Peyer's patch (tissue), 4 donors: ENCODE measurements around the gene FOXR1. TPM values are rescaled to one million over a fixed set of nuclear protein-coding genes. Genes with fewer than 3 reads are reported as not detected.

Experiments used
- DNase-seq, 3 donors: peaks; one replicate each; pipeline ENCODE4 v3.0.0-alpha.2; 2017 to 2019
- H3K27ac ChIP-seq, 4 donors: fragments of 200-600 bp; sonication (generic); one replicate each; pipeline ENCODE4 v1.5.1; 2016 to 2019
- H3K27me3 ChIP-seq, 2 donors: fragments of 200-600 bp; sonication (generic); one replicate each; pipeline ENCODE4 v1.5.1; 2019
- H3K36me3 ChIP-seq, 3 donors: fragments of 200-600 bp; sonication (generic); one replicate each; pipeline ENCODE4 v1.5.1; 2016 to 2019
- H3K4me1 ChIP-seq, 4 donors: fragments of 200-600 bp; sonication (generic); one replicate each; pipeline ENCODE4 v1.5.1; 2016 to 2019
- H3K4me3 ChIP-seq, 4 donors: fragments of 200-600 bp; sonication (generic); 1 replicate in 3 of 4; 2 replicates in 1 of 4; pipeline ENCODE4 v1.5.1; 2016 to 2019; ENCODE audit warnings: mild to moderate bottlenecking in 1 of 4
- H3K9me3 ChIP-seq, 4 donors: fragments of 200-600 bp; sonication (generic); one replicate each; pipeline ENCODE4 v1.5.1; 2016 to 2019; ENCODE audit warnings: mild to moderate bottlenecking in 1 of 4
- POLR2A ChIP-seq, 2 donors: fragments of 450-650 bp; IDR thresholded peaks; one replicate each; pipeline ENCODE4 v1.5.1; 2017; ENCODE audit warnings: antibody characterized with exemption in 2 of 2, mild to moderate bottlenecking in 2 of 2, moderate library complexity in 2 of 2
- small RNA-seq, 2 donors: library from RNA; depleted of rRNA; stranded (forward); fragments of <200 nt; gene quantifications; one replicate each; pipeline ENCODE3, GENCODE V24; 2016
- total RNA-seq, 4 donors: library from RNA; depleted of rRNA; stranded (reverse); fragments of >200 nt; gene quantifications; one replicate each; pipeline ENCODE4 v1.1.0, GENCODE V29; 2016
- TF ChIP-seq, protein P1 (sequence below), 6 experiments: fragments of 450-650 bp in 4 of 6; fragments of 200-600 bp in 2 of 6; sonication (generic) in 1 of 6; IDR thresholded peaks; one replicate each; pipeline ENCODE4 v1.5.1; 2017 to 2019; ENCODE audit warnings: antibody characterized with exemption in 6 of 6, mild to moderate bottlenecking in 3 of 6, moderate library complexity in 1 of 6

FOXR1 gene
- total RNA-seq, 4 donors from 2014 or later, result not detected

GRCh38 chr11:119030029-119030328 is 58.4 kb downstream of the FOXR1 start:
- Histone ChIP-seq H3K9me3 (no peaks in the 10 kb centered on the region), H3K36me3 (peaks cover 0 to 20% (median 0%) of the 10 kb centered on the region in 3 donors), H3K27ac (peak overlapping the region; percentile 86 to 93 (median 88)), H3K4me1 (peaks cover 0 to 38% (median 4%) of the 10 kb centered on the region in 4 donors), H3K27me3 (no peaks in the 10 kb centered on the region), H3K4me3 (peak overlapping the region; percentile 68 to 81 (median 74))
- TF ChIP-seq, protein P1, sequence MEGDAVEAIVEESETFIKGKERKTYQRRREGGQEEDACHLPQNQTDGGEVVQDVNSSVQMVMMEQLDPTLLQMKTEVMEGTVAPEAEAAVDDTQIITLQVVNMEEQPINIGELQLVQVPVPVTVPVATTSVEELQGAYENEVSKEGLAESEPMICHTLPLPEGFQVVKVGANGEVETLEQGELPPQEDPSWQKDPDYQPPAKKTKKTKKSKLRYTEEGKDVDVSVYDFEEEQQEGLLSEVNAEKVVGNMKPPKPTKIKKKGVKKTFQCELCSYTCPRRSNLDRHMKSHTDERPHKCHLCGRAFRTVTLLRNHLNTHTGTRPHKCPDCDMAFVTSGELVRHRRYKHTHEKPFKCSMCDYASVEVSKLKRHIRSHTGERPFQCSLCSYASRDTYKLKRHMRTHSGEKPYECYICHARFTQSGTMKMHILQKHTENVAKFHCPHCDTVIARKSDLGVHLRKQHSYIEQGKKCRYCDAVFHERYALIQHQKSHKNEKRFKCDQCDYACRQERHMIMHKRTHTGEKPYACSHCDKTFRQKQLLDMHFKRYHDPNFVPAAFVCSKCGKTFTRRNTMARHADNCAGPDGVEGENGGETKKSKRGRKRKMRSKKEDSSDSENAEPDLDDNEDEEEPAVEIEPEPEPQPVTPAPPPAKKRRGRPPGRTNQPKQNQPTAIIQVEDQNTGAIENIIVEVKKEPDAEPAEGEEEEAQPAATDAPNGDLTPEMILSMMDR (IDR thresholded peaks at IDR 0.05), result no peak
- TF ChIP-seq POLR2A (IDR thresholded peaks at IDR 0.05), result no peak
- DNase-seq, result no peak

DNA sequence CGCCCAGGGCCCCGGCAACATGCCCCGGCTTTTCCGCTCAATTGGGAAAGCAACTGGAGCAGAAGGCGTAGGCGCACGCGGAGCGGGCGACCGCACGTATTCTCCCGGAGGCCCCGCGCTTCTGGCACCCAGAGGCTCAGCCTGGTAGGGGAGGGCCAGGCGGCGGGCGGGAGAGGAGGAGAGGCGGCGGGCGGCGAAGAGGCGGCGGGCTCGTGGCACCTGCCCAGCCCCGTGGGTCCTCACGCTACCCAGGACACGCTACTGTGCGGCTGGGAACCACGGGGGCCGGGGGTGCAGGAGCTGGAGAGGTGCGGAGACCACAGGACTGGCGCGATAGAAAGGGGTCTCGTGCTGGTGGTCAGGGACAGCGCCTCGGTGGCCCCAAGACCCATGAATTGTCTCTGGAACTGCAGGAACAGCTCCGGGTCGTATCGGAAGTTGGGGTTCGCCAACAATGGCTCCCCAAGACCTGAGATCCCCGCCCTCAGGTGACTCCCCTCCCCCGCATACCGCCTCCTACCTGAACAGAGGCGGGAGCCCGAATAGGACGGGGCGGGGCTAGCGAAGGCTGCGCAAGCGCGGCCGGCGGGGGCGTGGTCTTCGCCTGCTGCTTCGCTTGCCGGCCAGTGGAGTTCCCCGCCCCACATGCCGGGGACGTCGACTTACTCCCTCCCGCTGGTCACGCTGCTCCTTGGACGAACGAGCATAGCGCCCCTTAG is 58.9 kb downstream of the FOXR1 start, which contains the start of gene SLC37A4:
Gene SLC37A4 (minus strand): TSS at position 549 of the 719 bp plus-strand sequence.
- H3K9me3 ChIP-seq, result no peaks in the 10 kb centered on the region
- TF ChIP-seq, protein P1 (IDR thresholded peaks at IDR 0.05), result peak in 4 of 6 experiments; percentile 95 to 99 (median 97)
- peak; percentile 51 to 85 for TF ChIP-seq POLR2A (IDR thresholded peaks at IDR 0.05)
- peak within 1 kb of the TSS; percentile 86 to 93 (median 88) for H3K27ac ChIP-seq
- peak within 1 kb of the TSS; percentile 68 to 81 (median 74) for H3K4me3 ChIP-seq
- DNase-seq, result peak; percentile 98 to 100 (median 100)
- peaks cover 0 to 14% (median 0%) of the 10 kb centered on the region in 3 donors for H3K36me3 ChIP-seq
- H3K27me3 ChIP-seq, result no peaks in the 10 kb centered on the region
- peaks cover 0 to 33% (median 4%) of the 10 kb centered on the region in 4 donors for H3K4me1 ChIP-seq

Small RNAs within 50 kb of the gene (small RNA-seq; reads per million reads assigned to genes)
- 0 reads per million in 2 donors for gene AP003392.2
- gene RF00017, result 0 reads per million in 2 donors
- 0 reads per million in 2 donors for gene RF00019
- gene RN7SL688P, result 0 reads per million in 2 donors

Other genes starting within 250 kb of the FOXR1 start
- gene DDX6, start 180.6 kb upstream of the FOXR1 start, total RNA-seq, result 10 to 100 TPM; 65.0 to 95.7 (median 93.0) TPM
- gene CXCR5, start 87.9 kb upstream of the FOXR1 start, total RNA-seq, result 1 to 10 TPM in 2 of 4 donors, under 1 TPM in 1, not detected in 1; 0.66 to 7.4 (median 1.1) TPM
- gene BCL9L, start 45.8 kb upstream of the FOXR1 start, total RNA-seq, result 10 to 100 TPM; 26.4 to 51.3 (median 34.1) TPM
- not detected for gene UPK2, start 15.5 kb upstream of the FOXR1 start, total RNA-seq
- 100 to 1,000 TPM in 3 of 4 donors, 10 to 100 TPM in 1; 66.4 to 192 (median 105) TPM for gene CENATAC, start 26.4 kb downstream of the FOXR1 start, total RNA-seq
- 1,000 to 10,000 TPM in 1 of 4 donors, 100 to 1,000 TPM in 3; 369 to 1,310 (median 750) TPM for gene RPS25, start 46.6 kb downstream of the FOXR1 start, total RNA-seq
- 100 to 1,000 TPM in 1 of 4 donors, 10 to 100 TPM in 3; 52.8 to 104 (median 77.8) TPM for gene TRAPPC4, start 47.0 kb downstream of the FOXR1 start, total RNA-seq
- 100 to 1,000 TPM in 3 of 4 donors, 10 to 100 TPM in 1; 18.2 to 253 (median 209) TPM for gene SLC37A4, start 59.1 kb downstream of the FOXR1 start, total RNA-seq
- gene HYOU1, start 85.4 kb downstream of the FOXR1 start, total RNA-seq, result 10 to 100 TPM; 65.2 to 97.7 (median 66.9) TPM
- 10 to 100 TPM; 26.3 to 72.6 (median 37.2) TPM for gene VPS11, start 96.1 kb downstream of the FOXR1 start, total RNA-seq
- gene HMBS, start 113.1 kb downstream of the FOXR1 start, total RNA-seq, result 10 to 100 TPM; 10.7 to 21.7 (median 15.0) TPM
- gene DPAGT1, start 130.1 kb downstream of the FOXR1 start, total RNA-seq, result 10 to 100 TPM; 10.7 to 38.6 (median 33.1) TPM
- gene C2CD2L, start 135.6 kb downstream of the FOXR1 start, total RNA-seq, result 100 to 1,000 TPM in 1 of 4 donors, 10 to 100 TPM in 3; 13.2 to 107 (median 81.8) TPM
- 10 to 100 TPM; 28.1 to 67.9 (median 49.0) TPM for gene HINFP, start 149.8 kb downstream of the FOXR1 start, total RNA-seq
- gene ABCG4, start 177.3 kb downstream of the FOXR1 start, total RNA-seq, result not detected
- 10 to 100 TPM in 3 of 4 donors, 1 to 10 TPM in 1; 8.3 to 28.6 (median 21.3) TPM for gene NLRX1, start 197.0 kb downstream of the FOXR1 start, total RNA-seq
- gene NHERF4, start 213.7 kb downstream of the FOXR1 start, total RNA-seq, result 100 to 1,000 TPM in 3 of 4 donors, 10 to 100 TPM in 1; 31.4 to 222 (median 173) TPM
- gene CBL, start 234.6 kb downstream of the FOXR1 start, total RNA-seq, result 10 to 100 TPM; 11.1 to 20.6 (median 15.9) TPM